NCI-H526 (cell line): ENCODE results near the gene HDAC4.

ENCODE experiments used
- DNase-seq, 2 experiments: peaks; one replicate each; lab custom pipeline; 2025; lab: John Stamatoyannopoulos, UW

The HDAC4 gene

GRCh38 chr2:239122421-239123110, 278.3 kb downstream of the HDAC4 start:
- DNase-seq = no peak

DNA sequence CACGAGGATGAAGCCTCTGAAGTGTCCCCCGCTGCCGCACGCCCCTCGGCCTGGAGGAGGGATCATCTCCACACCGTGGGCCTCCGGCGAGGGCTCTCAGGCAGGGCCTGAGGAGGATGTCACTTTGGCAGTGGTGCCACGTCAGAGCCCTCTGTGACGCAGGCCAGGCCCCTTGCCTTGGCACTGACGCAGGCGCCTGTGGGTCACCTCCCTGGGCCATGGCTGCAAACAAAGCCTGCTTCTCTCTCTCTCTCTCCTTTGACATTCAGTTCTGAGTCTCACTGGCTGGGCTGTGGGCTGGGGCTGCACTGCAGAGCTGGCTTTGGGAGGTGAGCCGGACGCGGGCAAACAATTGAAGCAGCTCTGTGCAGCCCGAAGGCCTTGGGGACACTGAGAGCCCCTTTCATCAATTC, 279.2 kb downstream of the HDAC4 start:
- no peak for DNase-seq

DNA sequence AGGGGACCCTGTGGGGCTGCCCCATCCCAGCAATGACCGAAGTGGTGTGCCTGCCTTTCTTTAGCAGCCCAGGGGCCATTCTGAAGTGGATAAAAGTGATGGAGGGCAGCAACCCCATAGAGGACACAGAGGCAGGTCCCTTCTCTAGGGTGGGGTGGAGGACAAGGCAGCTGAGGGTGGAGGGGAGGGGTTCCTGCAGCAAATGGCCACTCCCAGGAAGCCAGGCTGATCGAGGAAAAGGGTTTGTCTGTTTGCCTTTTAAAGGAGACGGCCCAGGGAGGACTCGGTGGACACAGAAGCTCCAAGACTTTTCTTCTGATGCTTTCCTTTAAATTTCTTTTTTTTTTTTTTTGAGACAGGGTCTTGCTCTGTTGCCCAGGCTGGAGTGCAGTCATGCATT, 280.2 kb downstream of the HDAC4 start:
- DNase-seq = no peak

DNA sequence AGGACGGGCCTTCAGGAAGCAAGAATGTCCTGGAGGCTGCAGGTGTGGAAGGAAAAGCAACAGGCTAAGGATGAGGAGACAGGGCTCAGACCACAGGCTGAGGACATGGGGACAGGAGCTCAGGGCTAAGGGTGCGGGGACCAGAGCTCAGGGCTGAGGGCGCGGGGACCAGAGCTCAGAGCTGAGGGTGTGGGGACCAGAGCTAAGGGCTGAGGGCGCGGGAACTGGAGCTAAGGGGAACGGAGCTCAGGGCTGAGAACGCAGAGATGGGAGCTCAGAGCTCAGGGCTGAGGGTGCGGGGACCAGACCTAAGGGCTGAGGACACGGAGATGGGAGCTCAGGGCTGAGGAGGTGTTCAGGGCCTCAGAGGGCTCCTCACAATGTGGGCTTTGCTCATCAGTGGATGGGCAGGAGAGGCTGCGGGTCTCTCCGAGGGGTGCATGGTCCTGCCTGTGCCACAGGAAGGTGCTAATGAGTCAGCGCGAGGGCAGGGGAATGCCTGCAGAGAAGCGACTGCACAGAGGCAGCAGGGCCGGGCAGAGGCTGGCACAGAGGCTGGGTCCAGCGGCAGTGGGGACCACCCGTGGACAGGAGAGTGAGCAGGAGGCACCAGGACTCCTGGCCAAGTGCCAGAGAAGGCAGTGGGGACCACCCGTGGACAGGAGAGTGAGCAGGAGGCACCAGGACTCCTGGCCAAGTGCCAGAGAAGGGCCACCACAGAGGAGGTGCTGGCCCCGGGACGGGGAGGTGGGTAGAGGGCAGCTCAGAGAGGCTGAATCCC, 281.3 kb downstream of the HDAC4 start:
- DNase-seq = no peak

DNA sequence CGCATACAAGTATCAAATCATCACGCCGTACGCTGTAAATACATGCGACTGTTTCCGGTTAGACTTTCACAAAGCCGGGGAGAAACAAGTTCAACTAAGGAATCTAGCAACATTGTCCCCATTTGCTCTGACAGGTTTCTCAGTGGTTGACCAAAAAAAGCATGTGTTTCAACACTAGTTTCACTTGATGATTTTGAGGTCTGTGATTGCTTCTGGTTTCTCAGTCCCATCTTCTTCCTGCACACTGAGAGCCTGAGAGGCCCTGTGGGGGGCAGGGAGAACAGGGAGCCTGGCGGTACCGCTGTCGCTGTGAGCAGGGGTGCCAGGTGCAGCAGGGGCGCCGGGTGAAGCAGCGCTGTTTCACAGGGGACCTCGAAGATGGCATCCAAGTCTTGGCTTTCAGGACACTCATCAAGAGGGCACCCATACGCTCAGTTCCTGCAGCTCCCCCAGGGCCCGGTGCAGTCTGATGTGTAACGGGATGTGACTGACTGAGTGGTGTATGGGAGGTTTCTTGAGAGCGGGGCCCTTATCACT, 282.1 kb downstream of the HDAC4 start:
- no peak for DNase-seq

- no peak for DNase-seq
Observed at GRCh38 chr2:239118264-239118663, 282.6 kb downstream of the HDAC4 start.

- no peak for DNase-seq
Observed at GRCh38 chr2:239117831-239118230, 283.0 kb downstream of the HDAC4 start.

GRCh38 chr2:239116456-239117246, 284.2 kb downstream of the HDAC4 start:
- no peak for DNase-seq

GRCh38 chr2:239115616-239116015, 285.2 kb downstream of the HDAC4 start:
- no peak for DNase-seq

DNA sequence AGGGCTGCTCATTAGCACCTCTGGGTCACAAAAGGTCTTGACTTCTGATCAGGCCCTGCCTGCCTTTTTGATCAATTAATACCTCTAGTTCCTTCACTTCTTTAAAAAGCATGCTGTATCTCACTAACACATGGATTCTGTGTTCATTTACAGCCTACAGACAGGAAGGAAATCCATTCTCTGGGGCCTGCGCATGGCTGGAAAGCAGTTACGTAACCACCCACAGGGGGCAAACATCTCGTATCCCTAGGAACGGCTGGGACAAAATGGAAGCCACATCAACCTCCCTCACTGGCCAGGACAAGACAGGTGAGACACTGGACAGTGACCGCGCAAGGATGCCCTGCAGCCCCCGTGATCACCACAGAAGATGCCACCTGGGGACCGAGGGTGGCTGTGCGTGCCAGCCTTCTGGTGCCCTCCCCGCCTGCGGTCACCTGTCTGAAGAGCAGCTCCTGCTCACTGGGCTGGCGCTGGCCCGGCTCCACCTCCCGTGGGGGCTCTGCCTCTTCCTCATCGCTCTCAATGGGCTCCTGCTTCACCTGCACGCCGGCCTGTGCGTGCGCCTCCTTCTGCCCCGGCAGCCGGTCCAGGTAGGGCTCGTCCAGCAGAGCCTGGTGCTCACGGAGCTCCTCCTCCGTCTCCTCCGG, 286.1 kb downstream of the HDAC4 start:
- peak in 1 of 2 experiments; percentile 11 for DNase-seq

GRCh38 chr2:239114119-239114581, 286.7 kb downstream of the HDAC4 start:
- no peak for DNase-seq

GRCh38 chr2:239113615-239114014, 287.2 kb downstream of the HDAC4 start:
- no peak for DNase-seq

GRCh38 chr2:239113171-239113570, 287.6 kb downstream of the HDAC4 start:
- DNase-seq = no peak

DNA sequence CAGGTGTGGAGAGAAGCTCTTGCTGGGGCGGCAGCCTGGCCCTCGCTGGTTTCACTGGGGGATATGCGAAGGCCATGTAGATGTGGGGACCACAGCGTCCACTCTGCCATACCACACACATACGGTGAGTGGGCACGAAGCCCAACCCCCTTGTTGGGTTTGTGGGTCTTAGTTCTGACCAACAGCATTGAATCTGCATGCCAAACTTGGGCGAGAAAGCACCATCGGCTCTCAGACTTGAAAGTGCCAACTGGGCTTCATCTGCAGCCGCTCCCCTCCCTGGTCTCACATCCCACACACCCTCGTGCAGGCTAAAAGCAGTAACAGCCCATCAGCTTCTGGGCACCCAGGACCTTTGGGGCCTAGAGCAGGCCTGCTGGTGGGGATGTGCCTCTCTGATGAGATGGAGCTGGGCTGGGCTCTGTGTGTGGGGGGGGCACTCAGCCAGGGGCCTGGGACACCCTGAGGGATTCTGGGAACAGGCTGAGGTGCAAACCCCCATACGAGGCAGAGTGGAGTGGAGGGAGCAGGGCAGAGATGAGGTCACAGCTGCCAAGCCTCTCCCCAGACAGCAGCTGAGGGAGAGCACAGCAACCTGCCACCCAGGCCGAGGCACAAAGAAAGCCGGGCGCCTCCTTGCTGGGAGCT, 288.6 kb downstream of the HDAC4 start:
- no peak for DNase-seq

DNA sequence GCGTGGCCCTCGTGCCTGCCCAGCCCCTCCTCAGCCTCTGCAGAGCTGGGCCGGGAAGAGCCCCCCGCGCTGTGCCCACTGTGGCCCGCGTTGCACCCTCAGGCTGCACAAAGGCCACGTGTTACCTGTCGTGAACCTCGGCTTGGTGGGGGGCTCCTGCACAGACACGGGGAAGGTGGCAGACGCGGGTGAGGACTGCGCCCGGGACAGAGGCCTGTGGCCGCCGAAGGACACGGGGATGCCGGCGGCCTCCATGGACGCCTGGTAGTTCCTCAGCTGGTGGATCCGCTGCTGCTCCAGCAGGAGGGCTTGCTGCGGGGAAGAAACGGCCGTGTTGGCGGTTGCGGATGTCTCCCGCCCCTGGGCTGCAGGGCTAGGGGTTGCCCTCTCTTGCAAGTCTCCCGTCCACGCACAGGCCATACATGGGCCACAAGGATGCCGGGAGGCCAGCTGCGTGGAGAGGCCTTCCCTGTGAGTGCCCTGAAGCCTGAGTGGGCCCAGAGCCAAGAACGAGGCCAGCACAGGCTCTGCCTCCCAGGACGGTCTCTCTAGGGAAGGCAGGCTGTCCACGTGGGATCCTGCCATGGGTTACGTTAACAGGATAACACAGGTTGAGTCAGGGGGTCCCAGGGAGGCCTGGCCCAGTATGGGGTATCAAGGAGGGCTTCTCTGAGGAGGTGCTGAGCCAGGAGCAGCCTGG, 289.3 kb downstream of the HDAC4 start:
- no peak for DNase-seq

- DNase-seq = no peak
Observed at GRCh38 chr2:239110595-239111048, 290.2 kb downstream of the HDAC4 start.

GRCh38 chr2:239109928-239110545, 290.8 kb downstream of the HDAC4 start:
- DNase-seq = no peak

- DNase-seq = peak in 1 of 2 experiments; percentile 17
Observed at GRCh38 chr2:239109041-239109927, 291.5 kb downstream of the HDAC4 start.

DNA sequence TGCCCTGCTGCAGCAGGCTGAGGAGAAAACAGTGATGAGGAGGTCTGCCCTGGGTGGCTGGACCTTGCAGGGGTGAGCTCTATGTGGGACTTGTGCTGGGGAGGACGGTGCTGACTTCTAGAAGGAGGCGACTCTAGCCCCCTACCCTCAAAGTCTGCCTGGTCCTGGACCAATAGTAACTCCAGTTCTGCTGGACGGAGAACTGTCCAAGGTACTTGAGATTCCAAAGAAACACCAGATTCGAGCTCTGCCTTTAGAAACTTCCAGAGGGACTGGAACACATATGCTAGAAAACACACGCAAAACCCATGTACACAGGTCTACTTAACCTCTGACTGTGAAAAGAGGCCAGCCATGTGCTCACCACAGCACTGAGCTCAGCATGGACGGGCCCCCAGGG, 292.4 kb downstream of the HDAC4 start:
- no peak for DNase-seq
